PC-3 (cell line): Measurements from ENCODE around the gene BLOC1S1.

Experiments
- CTCF ChIP-seq: fragments of 300-600 bp; sonication (generic); conservative IDR thresholded peaks from 2 replicates; pipeline ENCODE4 v1.5.1; 2017; ENCODE audit warnings: antibody characterized with exemption, low read depth, mild to moderate bottlenecking, low read length
- EZH2phosphoT487 ChIP-seq: fragments of 300-600 bp; sonication (generic); IDR thresholded peaks from 2 replicates; pipeline ENCODE4 v1.6.1; 2018; ENCODE audit warnings: mild to moderate bottlenecking, antibody characterized with exemption, low read length, borderline replicate concordance

- no peak for TF ChIP-seq CTCF
- no peak for TF ChIP-seq EZH2phosphoT487
Measured at GRCh38 chr12:55728939-55729818, 13.3 kb downstream of the BLOC1S1 start, which contains the start of gene CD63.
